Vagina (tissue), 2 donors: ENCODE measurements around the gene ERGIC1.

Experiments used
- POLR2A ChIP-seq, 2 donors: fragments of 450-650 bp; IDR thresholded peaks; one replicate each; pipeline ENCODE4 v1.6.1; 2017; ENCODE audit warnings: antibody characterized with exemption in 2 of 2, mild to moderate bottlenecking in 2 of 2, moderate library complexity in 2 of 2
- TF ChIP-seq, protein P1 (sequence below), 3 experiments: fragments of 450-650 bp in 2 of 3; fragments of 200-600 bp in 1 of 3; sonication (generic) in 1 of 3; IDR thresholded peaks; one replicate each; pipeline ENCODE4 v1.5.1; 2017 to 2019; ENCODE audit warnings: antibody characterized with exemption in 3 of 3, mild to moderate bottlenecking in 2 of 3, moderate library complexity in 2 of 3

DNA sequence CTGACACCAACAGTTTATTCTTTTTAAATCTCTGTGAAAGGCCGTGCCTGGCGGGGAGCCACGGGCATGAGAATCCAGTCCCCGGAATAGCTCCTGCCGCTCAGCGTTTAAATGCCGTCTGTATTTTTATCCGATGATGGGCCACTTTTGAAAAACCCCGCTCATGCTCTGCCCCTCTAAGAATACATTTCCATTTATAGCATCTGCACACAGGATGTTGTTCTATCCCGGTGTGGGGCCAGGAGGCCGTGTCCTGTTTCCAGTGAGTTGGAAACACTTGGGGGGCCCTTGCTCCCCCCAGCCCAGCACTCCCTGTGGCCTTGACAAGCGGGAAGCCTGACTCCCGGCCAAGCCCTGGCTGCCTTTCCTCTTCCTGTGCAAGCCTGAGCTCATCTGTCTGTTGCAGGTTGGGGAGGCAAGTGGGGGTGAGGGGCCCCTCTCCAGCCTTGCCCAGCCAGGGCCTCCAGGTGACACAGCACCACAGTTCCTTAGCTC lies 39.0 kb downstream of the ERGIC1 start:
- TF ChIP-seq, protein P1, sequence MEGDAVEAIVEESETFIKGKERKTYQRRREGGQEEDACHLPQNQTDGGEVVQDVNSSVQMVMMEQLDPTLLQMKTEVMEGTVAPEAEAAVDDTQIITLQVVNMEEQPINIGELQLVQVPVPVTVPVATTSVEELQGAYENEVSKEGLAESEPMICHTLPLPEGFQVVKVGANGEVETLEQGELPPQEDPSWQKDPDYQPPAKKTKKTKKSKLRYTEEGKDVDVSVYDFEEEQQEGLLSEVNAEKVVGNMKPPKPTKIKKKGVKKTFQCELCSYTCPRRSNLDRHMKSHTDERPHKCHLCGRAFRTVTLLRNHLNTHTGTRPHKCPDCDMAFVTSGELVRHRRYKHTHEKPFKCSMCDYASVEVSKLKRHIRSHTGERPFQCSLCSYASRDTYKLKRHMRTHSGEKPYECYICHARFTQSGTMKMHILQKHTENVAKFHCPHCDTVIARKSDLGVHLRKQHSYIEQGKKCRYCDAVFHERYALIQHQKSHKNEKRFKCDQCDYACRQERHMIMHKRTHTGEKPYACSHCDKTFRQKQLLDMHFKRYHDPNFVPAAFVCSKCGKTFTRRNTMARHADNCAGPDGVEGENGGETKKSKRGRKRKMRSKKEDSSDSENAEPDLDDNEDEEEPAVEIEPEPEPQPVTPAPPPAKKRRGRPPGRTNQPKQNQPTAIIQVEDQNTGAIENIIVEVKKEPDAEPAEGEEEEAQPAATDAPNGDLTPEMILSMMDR (IDR thresholded peaks at IDR 0.05): no peak
- TF ChIP-seq POLR2A (IDR thresholded peaks at IDR 0.05): no peak
